ENCODE results near the gene TMEM132C. TPM values are rescaled to one million over a fixed set of nuclear protein-coding genes. Genes with fewer than 3 reads are reported as not detected.

Gene TMEM132C
- total RNA-seq, 4 donors from 2014 or later, result 1.2 to 3.8 (median 2.3) TPM

DNA sequence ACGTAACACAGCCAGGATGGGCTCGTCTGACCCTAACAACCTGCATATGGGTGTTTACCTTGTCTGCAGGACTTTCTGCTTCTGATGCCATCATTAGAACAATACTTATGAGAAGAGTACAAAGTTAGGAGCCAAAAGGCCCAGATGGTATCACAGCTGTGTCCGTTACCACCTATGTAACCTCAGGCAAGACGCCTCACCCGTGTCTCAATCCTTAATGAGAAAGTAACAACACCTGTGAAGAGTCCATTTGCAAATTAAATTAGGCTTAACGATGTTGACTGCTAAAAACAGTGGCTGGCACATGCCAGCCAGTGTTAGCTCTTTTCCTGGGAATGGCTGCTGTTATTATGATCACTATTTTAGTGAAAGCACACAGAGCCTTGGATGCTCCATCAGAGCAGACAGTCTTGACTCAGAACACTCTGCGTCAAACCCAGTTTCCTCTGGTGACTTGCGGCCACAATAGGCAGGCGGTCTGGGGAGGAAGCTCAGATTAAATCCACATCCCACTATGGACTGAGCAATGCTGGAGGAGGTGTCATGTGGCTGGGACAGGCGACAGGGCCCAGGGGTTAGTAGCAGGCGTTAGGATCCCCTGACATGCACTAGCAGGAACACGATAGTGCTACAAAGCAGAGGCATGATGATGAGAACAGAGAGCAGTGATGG is 431.5 kb downstream of the TMEM132C start:
- Histone ChIP-seq H3K4me3 (no peak overlapping the region), H3K9me3 (no peaks in the 10 kb centered on the region), H3K27me3 (no peaks in the 10 kb centered on the region), H3K36me3 (no peaks in the 10 kb centered on the region), H3K4me1 (no peaks in the 10 kb centered on the region), H3K27ac (no peak overlapping the region)
- DNase-seq (ENCODE audit: low spot score in 2 of 2), result no peak
- no peak for TF ChIP-seq EP300 (IDR thresholded peaks at IDR 0.05)
- no peak for TF ChIP-seq POLR2AphosphoS5 (IDR thresholded peaks at IDR 0.05)
- TF ChIP-seq POLR2A (IDR thresholded peaks at IDR 0.05), result no peak
- TF ChIP-seq, protein P1, sequence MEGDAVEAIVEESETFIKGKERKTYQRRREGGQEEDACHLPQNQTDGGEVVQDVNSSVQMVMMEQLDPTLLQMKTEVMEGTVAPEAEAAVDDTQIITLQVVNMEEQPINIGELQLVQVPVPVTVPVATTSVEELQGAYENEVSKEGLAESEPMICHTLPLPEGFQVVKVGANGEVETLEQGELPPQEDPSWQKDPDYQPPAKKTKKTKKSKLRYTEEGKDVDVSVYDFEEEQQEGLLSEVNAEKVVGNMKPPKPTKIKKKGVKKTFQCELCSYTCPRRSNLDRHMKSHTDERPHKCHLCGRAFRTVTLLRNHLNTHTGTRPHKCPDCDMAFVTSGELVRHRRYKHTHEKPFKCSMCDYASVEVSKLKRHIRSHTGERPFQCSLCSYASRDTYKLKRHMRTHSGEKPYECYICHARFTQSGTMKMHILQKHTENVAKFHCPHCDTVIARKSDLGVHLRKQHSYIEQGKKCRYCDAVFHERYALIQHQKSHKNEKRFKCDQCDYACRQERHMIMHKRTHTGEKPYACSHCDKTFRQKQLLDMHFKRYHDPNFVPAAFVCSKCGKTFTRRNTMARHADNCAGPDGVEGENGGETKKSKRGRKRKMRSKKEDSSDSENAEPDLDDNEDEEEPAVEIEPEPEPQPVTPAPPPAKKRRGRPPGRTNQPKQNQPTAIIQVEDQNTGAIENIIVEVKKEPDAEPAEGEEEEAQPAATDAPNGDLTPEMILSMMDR (IDR thresholded peaks at IDR 0.05), result no peak
- 80% methylated on average over 12 of the region's 12 CpGs for WGBS

DNA sequence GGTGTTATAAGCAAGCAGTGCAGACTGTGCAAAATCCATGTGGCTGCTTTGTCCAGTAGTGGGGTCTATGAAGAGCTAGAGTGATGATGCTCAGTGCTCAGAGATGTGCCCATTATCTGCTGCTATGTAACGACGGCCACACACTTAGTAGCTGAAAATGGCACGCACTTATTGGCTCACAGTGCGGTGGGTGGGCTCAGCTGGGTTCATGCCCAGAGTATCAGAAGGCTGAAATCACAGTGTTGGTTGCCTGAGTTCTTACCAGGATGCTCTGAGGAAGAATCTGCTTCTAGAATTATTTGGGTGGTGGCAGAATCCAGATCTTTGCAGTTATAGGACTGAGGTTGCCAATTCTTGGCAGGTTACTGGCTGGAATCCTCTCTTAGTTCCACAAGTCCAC is 432.1 kb downstream of the TMEM132C start:
- H3K4me3 ChIP-seq, result no peak overlapping the region
- TF ChIP-seq, protein P1 (IDR thresholded peaks at IDR 0.05), result no peak
- TF ChIP-seq EP300 (IDR thresholded peaks at IDR 0.05) (no peak), POLR2A (IDR thresholded peaks at IDR 0.05) (no peak), POLR2AphosphoS5 (IDR thresholded peaks at IDR 0.05) (no peak)
- H3K4me1 ChIP-seq, result no peaks in the 10 kb centered on the region
- DNase-seq (ENCODE audit: low spot score in 2 of 2), result no peak
- H3K9me3 ChIP-seq, result no peaks in the 10 kb centered on the region
- no peaks in the 10 kb centered on the region for H3K27me3 ChIP-seq
- no peaks in the 10 kb centered on the region for H3K36me3 ChIP-seq
- H3K27ac ChIP-seq, result no peak overlapping the region
- 90% methylated on average over 2 of the region's 4 CpGs for WGBS

DNA sequence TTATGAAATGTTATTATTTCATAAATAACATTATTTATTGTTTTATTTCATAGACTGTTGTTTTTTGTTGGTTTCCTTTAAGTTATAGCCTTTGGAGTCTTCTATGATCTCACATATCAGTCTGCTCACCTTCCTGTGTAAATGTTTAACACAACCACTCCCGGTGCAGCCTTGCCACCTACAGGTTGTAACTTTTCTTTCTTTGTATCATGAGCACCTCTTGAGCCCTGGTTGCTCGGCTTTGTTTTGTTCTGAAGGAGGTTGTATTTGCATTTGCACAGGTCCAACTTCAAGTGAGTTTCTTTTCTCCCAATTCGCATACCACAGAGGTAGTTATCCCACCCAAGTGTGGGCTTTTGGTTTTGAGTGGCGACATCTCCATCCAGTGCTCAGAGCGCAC is 435.4 kb downstream of the TMEM132C start:
- H3K9me3 ChIP-seq, result no peaks in the 10 kb centered on the region
- H3K36me3 ChIP-seq, result no peaks in the 10 kb centered on the region
- H3K4me3 ChIP-seq, result no peak overlapping the region
- no peak for TF ChIP-seq POLR2AphosphoS5 (IDR thresholded peaks at IDR 0.05)
- no peak for TF ChIP-seq POLR2A (IDR thresholded peaks at IDR 0.05)
- no peak overlapping the region for H3K27ac ChIP-seq
- no peak for DNase-seq (ENCODE audit: low spot score in 2 of 2)
- H3K4me1 ChIP-seq, result no peaks in the 10 kb centered on the region
- H3K27me3 ChIP-seq, result no peaks in the 10 kb centered on the region
- 90% methylated on average over 5 of the region's 5 CpGs for WGBS

DNA sequence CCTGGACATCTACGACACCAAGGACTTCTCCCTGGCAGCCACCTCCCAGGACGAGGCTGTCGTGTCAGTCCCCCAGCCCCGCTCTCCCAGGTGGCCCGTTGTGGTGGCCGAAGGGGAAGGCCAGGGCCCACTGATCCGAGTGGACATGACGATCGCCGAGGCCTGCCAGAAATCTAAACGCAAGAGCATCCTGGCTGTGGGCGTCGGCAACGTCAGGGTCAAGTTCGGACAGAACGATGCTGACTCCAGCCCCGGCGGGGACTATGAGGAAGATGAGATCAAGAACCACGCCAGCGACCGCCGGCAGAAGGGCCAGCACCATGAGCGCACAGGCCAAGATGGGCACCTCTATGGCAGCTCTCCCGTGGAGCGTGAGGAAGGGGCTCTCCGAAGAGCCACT is 438.2 kb downstream of the TMEM132C start:
- no peaks in the 10 kb centered on the region for H3K27me3 ChIP-seq
- no peaks in the 10 kb centered on the region for H3K4me1 ChIP-seq
- no peak overlapping the region for H3K27ac ChIP-seq
- H3K4me3 ChIP-seq, result no peak overlapping the region
- TF ChIP-seq POLR2A (IDR thresholded peaks at IDR 0.05) (no peak), POLR2AphosphoS5 (IDR thresholded peaks at IDR 0.05) (no peak), EP300 (IDR thresholded peaks at IDR 0.05) (no peak)
- TF ChIP-seq, protein P1 (IDR thresholded peaks at IDR 0.05), result no peak
- H3K36me3 ChIP-seq, result no peaks in the 10 kb centered on the region
- no peak for DNase-seq (ENCODE audit: low spot score in 2 of 2)
- H3K9me3 ChIP-seq, result no peaks in the 10 kb centered on the region
- WGBS, result 94% methylated on average over 17 of the region's 26 CpGs

DNA sequence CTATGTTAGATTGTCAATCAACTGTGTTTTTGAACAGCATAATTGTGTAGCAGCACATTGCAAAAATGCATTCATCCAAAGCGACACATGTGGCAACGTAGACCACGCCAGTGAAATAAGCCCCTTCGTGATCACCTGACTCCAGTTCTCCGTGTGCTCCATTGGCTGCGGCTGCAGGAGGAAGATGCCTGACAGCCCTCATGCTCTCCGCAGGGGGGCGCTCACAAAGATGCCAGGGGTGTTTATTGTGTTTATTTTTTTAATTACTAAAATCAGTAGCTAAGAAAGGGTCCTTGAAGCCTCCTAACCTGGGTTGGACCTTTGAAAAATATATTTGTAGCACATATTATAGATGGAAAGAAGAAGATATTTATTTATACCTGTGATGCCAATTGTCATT is 440.5 kb downstream of the TMEM132C start:
- Histone ChIP-seq H3K4me1 (no peaks in the 10 kb centered on the region), H3K9me3 (no peaks in the 10 kb centered on the region), H3K4me3 (no peak overlapping the region), H3K27me3 (no peaks in the 10 kb centered on the region), H3K36me3 (no peaks in the 10 kb centered on the region), H3K27ac (no peak overlapping the region)
- WGBS, result 81% methylated on average over 8 of the region's 8 CpGs
- DNase-seq (ENCODE audit: low spot score in 2 of 2), result no peak
- no peak for TF ChIP-seq EP300 (IDR thresholded peaks at IDR 0.05)
- no peak for TF ChIP-seq POLR2A (IDR thresholded peaks at IDR 0.05)
- TF ChIP-seq, protein P1 (IDR thresholded peaks at IDR 0.05), result no peak
- TF ChIP-seq POLR2AphosphoS5 (IDR thresholded peaks at IDR 0.05), result no peak

DNA sequence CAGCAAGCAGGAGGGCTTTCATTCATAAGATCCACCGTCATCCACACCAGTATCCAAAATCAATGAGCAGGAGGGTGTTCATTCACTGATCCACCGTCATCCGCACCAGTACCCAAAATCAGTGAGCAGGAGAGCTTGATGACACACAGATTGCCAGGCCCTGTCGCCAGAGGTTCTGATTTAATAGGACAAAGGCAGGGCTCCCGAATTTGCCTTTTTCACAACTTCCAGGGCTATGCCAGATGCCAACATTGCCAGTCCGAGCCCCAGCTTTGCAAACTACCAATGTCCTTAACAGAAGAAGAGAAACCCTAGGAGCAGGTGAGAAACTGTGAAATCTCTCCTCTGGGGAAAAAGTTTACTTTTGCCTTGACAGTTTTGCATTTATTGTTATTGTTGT is 441.8 kb downstream of the TMEM132C start:
- no peaks in the 10 kb centered on the region for H3K9me3 ChIP-seq
- H3K4me1 ChIP-seq, result no peaks in the 10 kb centered on the region
- H3K27ac ChIP-seq, result no peak overlapping the region
- H3K36me3 ChIP-seq, result no peaks in the 10 kb centered on the region
- no peak overlapping the region for H3K4me3 ChIP-seq
- no peak for DNase-seq (ENCODE audit: low spot score in 2 of 2)
- H3K27me3 ChIP-seq, result no peaks in the 10 kb centered on the region
- WGBS, result 79% methylated on average over 6 of the region's 6 CpGs
- TF ChIP-seq EP300 (IDR thresholded peaks at IDR 0.05), result no peak
- TF ChIP-seq, protein P1 (IDR thresholded peaks at IDR 0.05), result no peak
- no peak for TF ChIP-seq POLR2A (IDR thresholded peaks at IDR 0.05)
- no peak for TF ChIP-seq POLR2AphosphoS5 (IDR thresholded peaks at IDR 0.05)
